Testis (tissue), 3 donors: ENCODE results near the gene TLE3. TPM values are rescaled to one million over a fixed set of nuclear protein-coding genes. Genes with fewer than 3 reads are reported as not detected.

Source experiments
- DNase-seq: peaks from one replicate; pipeline ENCODE4 v3.0.0-alpha.2; 2019
- H3K27ac ChIP-seq, 2 donors: fragments of 200-600 bp; sonication (generic); one replicate each; pipeline ENCODE4 v1.5.1; 2019
- H3K27me3 ChIP-seq: fragments of 200-600 bp; sonication (generic); one replicate; pipeline ENCODE4 v1.5.1; 2019
- H3K36me3 ChIP-seq: fragments of 200-600 bp; sonication (generic); one replicate; pipeline ENCODE4 v1.5.1; 2017; ENCODE audit warnings: low read depth; ENCODE audit errors: missing control alignments
- H3K4me1 ChIP-seq: fragments of 200-600 bp; sonication (generic); one replicate; pipeline ENCODE4 v1.5.1; 2019
- H3K4me3 ChIP-seq, 2 donors: fragments of 200-600 bp; sonication (generic); one replicate each; pipeline ENCODE4 v1.5.1; 2017 to 2019
- H3K9me3 ChIP-seq: fragments of 200-600 bp; sonication (generic); one replicate; pipeline ENCODE4 v1.5.1; 2017
- CTCF ChIP-seq, 3 experiments: fragments of 450-650 bp in 2 of 3; fragments of 200-600 bp in 1 of 3; sonication (generic) in 1 of 3; IDR thresholded peaks; one replicate each; pipeline ENCODE4 v1.5.1; 2016 to 2019; ENCODE audit warnings: antibody characterized with exemption in 3 of 3, mild to moderate bottlenecking in 2 of 3, moderate library complexity in 1 of 3
- POLR2A ChIP-seq: fragments of 450-650 bp; IDR thresholded peaks from one replicate; pipeline ENCODE4 v1.6.1; 2017; ENCODE audit warnings: antibody characterized with exemption, mild to moderate bottlenecking, moderate library complexity
- WGBS, 2 donors: methylation state at CpG; one replicate each; pipeline ENCODE4 v1.1.5; 2018; 5-methylcytosine and 5-hydroxymethylcytosine counted together
- intact Hi-C: fragments of 100-400 bp; cut with DNase I; formaldehyde crosslinking; loops from one replicate; pipeline ENCODE4 v1.15.1; 2023; ENCODE audit warnings: low total_unique reads
- polyA plus RNA-seq: library from polyadenylated mRNA; stranded (reverse); fragments of 350-450 nt; fragmentation: Illumina TruSeq; extraction: RNeasy Lipid Tissue Mini Kit (QIAGEN cat#74804); gene quantifications from one replicate; pipeline ENCODE4 v1.2.3, GENCODE V29; 2014; ENCODE audit warnings: low read depth, low replicate concordance; ENCODE audit not compliant: insufficient read depth
- total RNA-seq, 2 donors: library from RNA; depleted of rRNA; stranded (reverse); fragments of >200 nt; gene quantifications; one replicate each; pipeline ENCODE4 v1.2.3, GENCODE V29; 2016

Gene TLE3
- total and polyA plus RNA-seq, 3 donors from 2014 or later = 60.5 to 139 (median 99.5) TPM

- no peaks in the 10 kb centered on the region for H3K9me3 ChIP-seq
- intact Hi-C loops = no loop called here
- WGBS, 2 donors = 80 to 88% methylated on average over 1 to 2 of the region's 2 CpGs
- TF ChIP-seq POLR2A (no peak), CTCF (IDR thresholded peaks at IDR 0.05) (no peak)
- DNase-seq = no peak
- peaks cover 9% of the 10 kb centered on the region for H3K4me1 ChIP-seq
- H3K4me3 ChIP-seq = no peak overlapping the region
- no peak overlapping the region for H3K27ac ChIP-seq
- H3K27me3 ChIP-seq = no peaks in the 10 kb centered on the region
- H3K36me3 ChIP-seq = no peaks in the 10 kb centered on the region
Observed at GRCh38 chr15:70032509-70032908, 65.2 kb downstream of the TLE3 start.

- peaks cover 9% of the 10 kb centered on the region for H3K4me1 ChIP-seq
- no peak overlapping the region for H3K4me3 ChIP-seq
- no peaks in the 10 kb centered on the region for H3K36me3 ChIP-seq
- no peaks in the 10 kb centered on the region for H3K27me3 ChIP-seq
- TF ChIP-seq POLR2A (no peak), CTCF (IDR thresholded peaks at IDR 0.05) (no peak)
- H3K9me3 ChIP-seq = no peaks in the 10 kb centered on the region
- intact Hi-C loops = no loop called here
- DNase-seq = no peak
- H3K27ac ChIP-seq = no peak overlapping the region
- WGBS, 2 donors = 83% methylated on average over 2 of the region's 2 CpGs
Observed at GRCh38 chr15:70031713-70032112, 66.0 kb downstream of the TLE3 start.

- WGBS, 2 donors = 80 to 91% methylated on average over 1 to 5 of the region's 5 CpGs
- intact Hi-C loops = no loop called here
- TF ChIP-seq CTCF (IDR thresholded peaks at IDR 0.05) (no peak), POLR2A (no peak)
- no peaks in the 10 kb centered on the region for H3K27me3 ChIP-seq
- no peak for DNase-seq
- H3K9me3 ChIP-seq = no peaks in the 10 kb centered on the region
- peaks cover 9% of the 10 kb centered on the region for H3K4me1 ChIP-seq
- H3K4me3 ChIP-seq = no peak overlapping the region
- H3K36me3 ChIP-seq = no peaks in the 10 kb centered on the region
- H3K27ac ChIP-seq = no peak overlapping the region
Observed at GRCh38 chr15:70031261-70031660, 66.5 kb downstream of the TLE3 start.

GRCh38 chr15:70030851-70031250 lies 66.9 kb downstream of the TLE3 start:
- WGBS, 2 donors = 92 to 97% methylated on average over 2 to 5 of the region's 5 CpGs
- no peaks in the 10 kb centered on the region for H3K36me3 ChIP-seq
- DNase-seq = no peak
- no peaks in the 10 kb centered on the region for H3K9me3 ChIP-seq
- no peak overlapping the region for H3K4me3 ChIP-seq
- TF ChIP-seq CTCF (IDR thresholded peaks at IDR 0.05) = no peak
- TF ChIP-seq POLR2A = no peak
- no peak overlapping the region for H3K27ac ChIP-seq
- peaks cover 10% of the 10 kb centered on the region for H3K4me1 ChIP-seq
- intact Hi-C loops = no loop called here
- no peaks in the 10 kb centered on the region for H3K27me3 ChIP-seq

- 81 to 89% methylated on average over 3 of the region's 3 CpGs for WGBS, 2 donors
- intact Hi-C loops = no loop called here
- Histone ChIP-seq H3K9me3 (no peaks in the 10 kb centered on the region), H3K36me3 (no peaks in the 10 kb centered on the region), H3K4me1 (peaks cover 26% of the 10 kb centered on the region), H3K4me3 (no peak overlapping the region), H3K27ac (no peak overlapping the region), H3K27me3 (no peaks in the 10 kb centered on the region)
- TF ChIP-seq POLR2A (no peak), CTCF (IDR thresholded peaks at IDR 0.05) (no peak)
- DNase-seq = no peak
Observed at GRCh38 chr15:70029297-70029701, 68.4 kb downstream of the TLE3 start.
